ENCODE data around the gene TIPARP.
"Not testable (repeated sequence)": the region's sequence is repeated elsewhere in the genome, so short reads cannot be mapped to it uniquely, and the experiment has no call there.

TIPARP gene

DNA sequence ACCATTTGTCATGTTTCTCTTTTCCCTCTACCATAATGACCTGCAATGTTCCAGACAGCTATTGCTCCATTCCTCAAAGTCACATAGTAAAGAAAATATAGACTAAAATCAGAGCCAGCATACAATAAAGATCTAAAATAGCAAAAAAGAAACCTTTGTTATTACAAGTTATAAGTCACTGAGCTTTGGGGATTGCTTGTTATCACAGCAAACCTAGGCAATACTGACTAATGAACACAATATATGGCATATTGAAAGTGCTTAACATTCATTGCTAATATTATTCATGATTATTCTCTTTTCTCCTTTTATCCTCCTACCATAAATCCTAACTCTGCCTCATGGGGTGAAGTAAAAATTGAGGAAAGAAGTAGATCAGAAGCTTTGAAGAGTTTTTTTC is 27.4 kb upstream of the TIPARP start:
- no peak for DNase-seq (ENCODE audit: low read depth in 3 of 3)

DNA sequence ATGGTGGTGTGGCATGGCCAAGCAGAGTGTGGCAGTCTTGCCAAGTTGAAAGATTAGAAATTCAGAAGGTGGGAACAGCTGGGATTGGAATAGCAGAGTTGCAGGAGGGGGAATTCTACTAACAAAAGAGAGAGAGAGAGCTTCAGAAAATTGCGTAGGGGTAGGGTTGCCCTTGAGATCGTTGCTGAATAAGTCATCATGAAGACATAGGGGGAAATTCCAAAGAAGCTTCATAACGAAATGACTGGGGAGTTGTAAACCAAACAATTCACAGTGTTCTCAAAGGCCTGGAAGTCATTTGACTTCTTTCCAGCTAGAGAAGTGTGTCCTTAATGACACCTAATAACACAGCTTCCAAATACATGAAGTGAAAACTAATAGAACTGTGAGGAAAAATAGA is 26.3 kb upstream of the TIPARP start:
- DNase-seq (ENCODE audit: low read depth in 3 of 3): no peak

DNA sequence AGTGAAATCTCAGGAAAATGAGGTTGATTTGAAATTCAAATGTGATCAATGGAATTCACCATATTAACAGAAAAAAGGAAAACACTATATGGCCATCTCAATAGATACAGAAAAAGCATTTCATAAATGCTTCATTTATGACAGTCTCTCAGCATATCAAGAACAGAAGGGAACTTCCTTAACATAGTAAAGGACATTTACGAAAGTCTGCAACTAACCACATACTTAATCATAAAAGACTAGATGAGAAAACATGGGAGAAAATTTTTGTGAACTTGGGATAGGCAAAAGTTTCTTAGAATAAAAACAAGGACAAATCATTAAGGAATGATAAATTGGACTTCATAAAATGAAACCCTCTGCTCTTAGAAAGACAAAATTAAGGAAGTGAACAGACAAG is 24.7 kb upstream of the TIPARP start:
- DNase-seq (ENCODE audit: low read depth in 3 of 3): no peak

DNA sequence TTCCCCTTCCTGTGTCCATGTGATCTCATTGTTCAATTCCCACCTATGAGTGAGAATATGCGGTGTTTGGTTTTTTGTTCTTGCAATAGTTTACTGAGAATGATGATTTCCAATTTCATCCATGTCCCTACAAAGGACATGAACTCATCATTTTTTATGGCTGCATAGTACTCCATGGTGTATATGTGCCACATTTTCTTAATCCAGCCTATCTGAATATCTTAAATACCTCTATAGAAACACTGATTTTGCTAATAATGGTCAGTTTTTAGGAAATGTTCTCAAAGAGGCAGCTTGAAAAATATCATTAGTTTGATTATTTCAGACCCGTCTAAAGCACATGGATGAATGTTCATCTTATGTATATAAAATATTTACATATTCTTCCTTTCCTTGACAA is 21.7 kb upstream of the TIPARP start:
- DNase-seq (ENCODE audit: low read depth in 3 of 3): not testable (repeated sequence)

DNA sequence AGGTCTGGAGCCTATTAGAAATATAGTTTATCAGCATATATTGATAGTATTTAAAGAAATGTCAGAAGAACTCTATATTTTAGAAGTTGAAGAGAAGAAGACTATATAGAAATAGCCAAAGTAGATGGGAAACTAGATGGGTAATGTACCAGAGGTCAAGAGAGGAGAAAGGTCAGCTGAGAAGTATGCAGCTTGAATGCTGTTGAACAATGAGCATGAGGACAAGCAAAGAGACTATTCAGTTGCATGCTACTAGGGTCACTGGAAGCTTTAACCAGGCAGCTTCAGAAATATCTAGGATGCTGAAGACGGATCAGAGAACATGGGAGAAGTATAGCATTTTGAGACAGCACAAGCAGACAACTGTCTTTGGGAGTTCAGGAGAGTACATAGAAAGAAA is 19.6 kb upstream of the TIPARP start:
- DNase-seq (ENCODE audit: low read depth in 3 of 3): no peak

DNA sequence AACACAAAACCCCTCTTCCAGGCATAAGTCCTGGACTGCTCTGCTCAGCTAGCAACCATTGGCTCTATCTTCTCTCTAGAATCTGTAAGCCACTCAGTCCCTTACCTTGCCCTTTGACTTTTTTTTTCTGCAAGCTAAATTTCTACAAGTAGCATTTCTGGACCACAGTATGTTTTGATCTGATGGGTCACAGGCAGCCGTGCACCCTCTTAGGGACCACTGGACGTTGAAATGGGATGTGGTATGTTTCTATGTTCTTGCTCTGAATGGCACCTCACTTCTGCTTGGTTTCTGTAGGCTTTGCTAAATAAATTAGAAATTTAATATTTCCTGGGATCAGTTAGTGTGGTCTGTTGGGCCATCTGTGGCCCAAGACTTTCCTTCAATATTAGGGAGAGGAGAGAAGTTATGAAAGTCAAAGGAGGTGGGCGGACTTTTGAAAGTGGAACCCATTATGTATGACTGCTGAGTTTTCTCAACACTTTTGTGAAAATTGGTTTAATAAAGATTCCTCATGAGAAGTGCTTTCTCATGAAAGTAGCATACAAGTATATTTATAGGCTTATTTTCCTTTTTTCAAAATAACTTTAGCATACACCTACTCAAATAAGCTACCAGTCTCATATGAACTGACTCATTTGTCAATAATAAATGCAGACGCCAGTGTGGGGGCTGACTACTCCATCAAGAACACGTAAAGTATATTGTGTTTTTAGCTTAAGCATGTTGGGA is 18.4 kb upstream of the TIPARP start:
- DNase-seq (ENCODE audit: low read depth in 3 of 3): no peak

DNA sequence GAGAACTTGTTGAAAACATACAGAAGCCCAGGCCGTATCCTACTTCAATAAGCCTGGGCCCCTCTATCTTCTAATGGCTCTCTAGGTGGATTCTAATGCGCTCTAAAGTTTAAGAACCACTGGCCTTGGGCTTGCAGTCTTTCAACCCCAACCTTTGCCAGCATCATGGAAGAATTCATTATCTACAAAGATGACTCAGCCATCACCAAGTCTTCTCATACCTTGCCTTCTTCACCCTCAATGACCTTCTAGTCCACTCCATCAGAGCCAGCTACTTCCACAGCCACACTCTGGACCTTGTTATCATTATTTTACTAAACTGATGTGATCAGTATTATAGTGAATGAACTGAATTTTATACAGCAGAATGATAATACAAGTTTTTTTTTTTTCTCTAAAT is 16.9 kb upstream of the TIPARP start:
- DNase-seq (ENCODE audit: low read depth in 3 of 3): no peak

DNA sequence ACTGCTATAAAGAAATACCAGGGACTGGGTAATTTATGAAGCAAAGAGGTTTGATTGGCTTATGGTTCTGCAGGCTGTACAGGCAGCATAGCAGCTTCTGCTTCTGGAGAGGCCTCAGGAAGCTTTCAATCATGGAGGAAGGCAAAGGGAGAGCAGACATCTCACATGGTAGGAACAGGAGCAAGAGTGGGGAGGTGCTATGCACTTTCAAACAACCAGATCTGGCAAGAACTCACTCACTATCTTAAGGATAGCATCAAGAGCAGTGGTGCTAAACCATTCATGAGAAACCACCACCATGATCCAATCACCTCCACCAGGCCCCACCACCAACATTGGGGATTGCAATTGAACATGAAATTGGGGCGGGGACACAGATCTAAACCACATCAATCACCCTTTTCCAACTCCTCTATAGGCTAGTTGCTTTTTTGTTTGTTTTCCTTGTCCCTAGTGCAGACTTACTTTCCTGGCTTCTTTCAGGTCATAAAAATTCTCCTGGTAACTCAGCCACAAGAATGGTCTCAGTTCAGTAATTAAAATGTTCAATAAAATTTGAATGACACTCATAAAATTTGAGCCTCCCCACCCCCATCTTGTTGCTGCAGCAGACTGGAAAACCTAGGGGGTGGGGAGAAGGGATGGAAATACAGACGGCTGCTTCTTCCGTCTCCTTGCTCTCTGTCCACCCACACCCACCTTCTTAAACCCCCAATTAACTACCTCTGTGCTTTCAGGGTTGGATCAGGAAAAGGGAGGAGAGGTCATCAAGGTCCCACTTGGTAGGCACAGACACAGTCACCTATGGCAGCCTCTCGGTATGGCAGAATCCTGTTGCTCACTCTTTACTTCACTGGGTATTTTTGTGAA is 16.3 kb upstream of the TIPARP start:
- DNase-seq (ENCODE audit: low read depth in 3 of 3): no peak

DNA sequence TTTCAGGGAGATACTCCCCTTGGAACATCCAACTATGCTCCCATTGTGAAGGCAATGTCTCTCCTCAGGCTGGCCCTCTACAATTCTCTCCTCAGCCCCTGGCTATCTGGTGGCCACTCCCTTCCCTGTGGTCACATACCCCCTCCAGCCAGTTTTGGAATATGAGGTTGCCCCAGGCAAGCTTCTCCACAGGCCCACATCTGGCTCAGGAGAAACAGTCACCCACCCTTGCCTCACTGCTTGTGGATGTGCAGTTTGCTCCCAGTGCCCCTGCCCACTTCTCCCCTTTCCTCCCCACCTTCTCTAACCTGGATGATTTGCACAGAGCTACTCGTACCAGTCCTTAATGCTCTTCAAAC is 15.7 kb upstream of the TIPARP start:
- DNase-seq (ENCODE audit: low read depth in 3 of 3): no peak

DNA sequence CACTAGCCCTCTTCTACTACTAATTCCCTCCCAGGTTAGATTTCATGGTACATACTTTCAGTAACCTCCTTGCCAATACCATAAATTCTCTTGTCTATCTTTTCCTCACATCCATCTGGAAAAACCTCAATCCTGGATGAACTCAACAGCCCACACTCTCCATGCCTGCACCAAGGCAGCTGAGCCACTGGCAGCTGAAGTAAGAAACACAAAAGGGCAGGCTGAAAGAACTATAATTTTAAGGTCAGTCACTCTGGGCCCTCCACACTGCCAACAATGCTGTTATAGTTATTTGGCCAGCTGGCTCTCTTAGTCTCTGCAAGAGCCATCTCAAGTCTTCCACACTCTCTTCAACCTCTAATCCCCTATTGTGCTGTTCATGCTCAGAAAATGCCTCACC is 15.1 kb upstream of the TIPARP start:
- no peak for DNase-seq (ENCODE audit: low read depth in 3 of 3)

DNA sequence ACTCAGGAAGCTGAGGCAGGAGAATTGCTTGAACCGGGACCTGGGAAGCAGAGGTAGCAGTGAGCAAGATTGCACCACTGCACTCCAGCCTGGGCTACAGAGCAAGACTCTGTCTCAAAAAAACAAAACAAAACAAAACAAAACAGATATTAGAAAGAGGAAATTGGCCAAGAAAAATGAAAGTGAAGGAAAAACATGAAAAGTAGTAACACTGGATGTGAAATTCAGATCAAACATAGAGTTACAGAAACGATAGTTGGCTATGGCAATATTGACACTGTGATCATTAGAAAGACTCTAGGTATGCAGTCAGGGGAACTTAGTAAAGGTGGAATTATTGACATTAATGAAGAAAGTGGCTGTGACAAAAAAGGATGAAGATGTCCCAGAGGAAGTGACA is 13.2 kb upstream of the TIPARP start:
- DNase-seq (ENCODE audit: low read depth in 3 of 3): no peak

DNA sequence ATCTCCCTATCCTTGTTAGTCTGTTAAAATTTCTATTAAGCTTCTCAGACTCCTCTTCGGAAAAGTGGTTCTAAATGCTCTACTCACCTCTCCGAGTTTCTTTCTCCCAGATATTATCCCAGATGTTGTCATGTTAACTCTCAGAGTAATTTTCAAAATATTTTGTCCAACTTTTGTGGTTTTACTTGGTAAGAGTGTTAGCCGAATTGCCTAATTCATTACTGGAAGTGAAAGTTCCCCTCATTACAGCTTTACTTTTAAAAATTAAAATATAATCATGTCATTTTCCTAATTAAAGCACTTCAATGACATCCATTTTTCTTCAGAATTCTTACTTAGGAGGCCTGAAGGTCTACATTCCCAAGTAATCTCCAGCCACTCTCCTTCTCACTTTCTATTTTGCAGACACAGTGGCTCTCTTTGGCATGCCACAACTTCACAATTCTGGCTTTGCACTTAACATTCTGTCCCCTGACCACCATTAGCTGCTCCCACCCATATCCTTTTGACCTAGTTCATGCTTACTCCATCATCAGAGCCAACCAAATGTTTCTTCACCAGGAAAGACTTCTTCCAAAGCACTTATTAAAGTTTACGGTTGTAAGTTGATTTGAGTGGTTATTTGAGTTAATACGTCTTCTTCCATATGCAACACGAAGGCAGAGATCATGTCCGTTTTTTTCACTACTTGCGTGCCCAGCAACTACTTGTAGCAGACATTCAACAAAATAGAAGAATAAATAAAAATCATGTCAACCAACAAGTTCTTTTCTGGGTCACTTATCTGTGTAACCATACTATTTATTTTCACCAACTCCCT is 10.2 kb upstream of the TIPARP start:
- no peak for DNase-seq (ENCODE audit: low read depth in 3 of 3)

DNA sequence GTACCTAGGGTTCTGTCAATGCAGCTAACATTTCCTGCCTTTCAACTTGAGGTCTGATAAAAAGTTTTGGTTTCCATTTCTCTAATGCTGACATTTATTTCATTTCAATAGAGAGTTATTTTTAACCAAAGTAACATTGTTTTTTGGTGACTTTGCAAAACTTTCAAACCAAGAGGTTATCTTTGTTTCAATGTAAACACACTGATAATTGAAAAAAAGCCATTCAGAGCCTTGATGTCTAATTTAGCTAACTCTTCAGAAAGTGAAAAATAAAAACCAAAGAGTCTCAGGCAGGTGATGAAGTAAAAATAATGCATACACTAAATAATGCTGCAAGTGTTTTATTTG is 9.6 kb upstream of the TIPARP start:
- DNase-seq (ENCODE audit: low read depth in 3 of 3): no peak

DNA sequence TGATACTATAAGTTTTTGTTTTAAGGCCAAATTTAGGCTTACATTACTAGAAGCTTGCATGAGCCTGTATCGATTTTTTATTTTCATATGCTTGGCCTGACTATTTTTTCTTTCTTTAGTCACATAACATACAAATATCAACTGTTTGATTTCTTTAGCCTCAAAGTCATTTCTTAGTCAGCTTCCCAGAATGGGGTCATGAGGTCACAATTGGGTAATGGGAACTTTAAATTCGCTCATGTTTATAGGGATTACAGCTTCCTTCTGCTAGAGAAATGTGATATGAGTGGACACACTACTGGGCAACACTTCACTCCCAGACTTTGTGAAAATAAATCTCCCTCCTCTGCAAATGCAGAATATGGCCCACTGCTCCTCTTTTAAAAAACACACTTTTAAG is 9.1 kb upstream of the TIPARP start:
- DNase-seq (ENCODE audit: low read depth in 3 of 3): no peak

DNA sequence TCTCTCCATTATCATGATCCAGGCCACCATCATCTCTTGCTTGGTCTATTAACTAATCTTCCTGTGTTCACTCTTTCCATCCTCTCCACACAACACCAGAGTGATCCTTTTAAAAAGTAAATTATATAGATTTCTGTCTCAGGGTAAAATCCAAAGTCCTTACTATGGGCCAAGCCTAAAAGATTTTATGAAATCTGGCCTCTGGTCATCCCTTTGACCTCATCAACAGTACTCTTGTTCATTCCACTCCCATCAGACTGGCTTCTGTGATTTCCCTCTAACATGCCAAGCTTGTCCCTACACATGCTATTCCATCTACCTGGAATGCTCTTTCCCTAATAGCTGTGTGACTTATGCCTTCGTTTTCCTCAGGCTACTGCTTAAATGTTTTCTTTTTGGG is 8.3 kb upstream of the TIPARP start:
- DNase-seq (ENCODE audit: low read depth in 3 of 3): no peak

DNA sequence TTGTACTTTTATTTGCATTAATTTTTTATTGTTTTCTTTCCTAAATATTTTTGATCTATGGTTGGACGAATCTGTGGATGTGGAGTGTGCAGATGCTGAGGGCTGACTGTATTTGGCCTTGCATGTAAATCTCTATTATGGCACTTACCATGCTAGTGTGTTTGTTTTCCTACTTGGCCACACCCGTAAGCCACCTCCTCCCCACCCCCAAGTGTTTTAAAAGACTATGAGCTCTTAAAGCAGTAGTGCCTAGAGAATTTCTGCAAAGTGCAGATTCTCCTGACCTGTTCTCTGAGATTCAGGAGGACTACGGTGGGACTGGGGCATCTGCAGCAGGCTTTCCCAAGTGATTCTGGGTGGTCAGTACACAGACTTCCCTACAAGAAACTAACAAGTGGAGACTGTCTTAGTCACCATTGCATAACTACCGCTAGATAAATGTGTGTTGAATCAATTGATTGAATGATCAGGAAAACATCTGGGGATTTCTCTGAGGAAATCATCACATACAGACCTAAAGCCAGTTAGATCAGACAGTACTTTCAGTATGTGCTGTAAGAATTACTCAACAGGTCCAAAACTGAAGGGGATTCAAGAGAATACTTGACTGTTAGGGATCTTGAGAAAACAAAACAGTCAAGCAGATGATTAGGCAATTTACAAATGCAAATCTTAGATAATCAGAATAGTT is 6.2 kb upstream of the TIPARP start:
- DNase-seq (ENCODE audit: low read depth in 3 of 3): no peak

DNA sequence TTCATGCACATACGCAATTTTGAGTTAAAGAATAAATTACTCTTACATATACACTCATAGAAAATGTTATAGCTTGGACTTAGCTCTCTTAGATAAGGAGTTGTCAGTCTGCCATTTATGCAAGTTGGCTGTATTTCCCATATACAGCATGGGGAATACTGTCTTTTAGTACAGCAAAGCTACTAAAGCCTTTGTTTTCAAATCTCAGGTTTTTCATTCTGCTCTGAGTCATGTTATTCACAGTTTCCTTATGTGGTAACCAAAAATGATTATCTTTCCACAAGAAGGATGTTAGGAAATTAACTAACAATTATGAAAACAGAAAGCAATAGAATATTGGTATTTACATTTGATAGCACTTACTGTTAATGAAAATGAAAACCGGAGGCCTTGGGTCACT is 4.3 kb upstream of the TIPARP start:
- no peak for DNase-seq (ENCODE audit: low read depth in 3 of 3)

DNA sequence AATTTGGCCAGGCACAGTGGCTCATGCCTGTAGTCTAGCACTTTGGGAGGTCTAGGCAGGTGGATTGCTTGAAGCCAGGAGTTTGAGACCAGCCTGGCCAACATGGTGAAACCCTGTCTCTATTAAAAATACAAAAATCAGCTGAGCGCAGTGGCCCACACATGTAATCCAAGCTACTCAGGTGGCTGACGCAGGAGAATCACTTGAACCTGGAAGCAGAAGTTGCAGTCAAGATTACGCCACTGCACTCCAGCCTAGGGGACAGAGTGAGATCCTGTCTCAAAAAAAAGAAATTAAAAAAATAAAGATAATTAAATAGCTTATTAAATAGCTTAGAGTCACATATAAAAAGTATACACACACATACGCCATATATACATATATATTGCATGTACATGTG is 3.7 kb upstream of the TIPARP start:
- no peak for DNase-seq (ENCODE audit: low read depth in 3 of 3)

DNA sequence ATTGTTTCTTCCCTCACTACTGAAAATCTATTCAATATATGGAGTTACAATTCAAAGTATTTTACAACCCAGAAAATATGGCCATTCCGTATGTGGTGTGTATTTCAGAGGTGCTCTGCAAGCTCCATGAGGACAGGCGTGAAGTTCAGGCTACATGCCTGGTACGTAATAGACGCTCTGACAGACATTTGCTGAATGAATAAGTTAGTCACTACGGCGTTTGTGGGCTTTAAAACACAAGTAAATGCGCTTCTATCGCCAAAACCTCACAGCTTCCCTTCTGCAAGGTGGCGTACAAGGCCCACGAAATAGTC is 701 bp upstream of the TIPARP start:
- DNase-seq (ENCODE audit: low read depth in 3 of 3): no peak

DNA sequence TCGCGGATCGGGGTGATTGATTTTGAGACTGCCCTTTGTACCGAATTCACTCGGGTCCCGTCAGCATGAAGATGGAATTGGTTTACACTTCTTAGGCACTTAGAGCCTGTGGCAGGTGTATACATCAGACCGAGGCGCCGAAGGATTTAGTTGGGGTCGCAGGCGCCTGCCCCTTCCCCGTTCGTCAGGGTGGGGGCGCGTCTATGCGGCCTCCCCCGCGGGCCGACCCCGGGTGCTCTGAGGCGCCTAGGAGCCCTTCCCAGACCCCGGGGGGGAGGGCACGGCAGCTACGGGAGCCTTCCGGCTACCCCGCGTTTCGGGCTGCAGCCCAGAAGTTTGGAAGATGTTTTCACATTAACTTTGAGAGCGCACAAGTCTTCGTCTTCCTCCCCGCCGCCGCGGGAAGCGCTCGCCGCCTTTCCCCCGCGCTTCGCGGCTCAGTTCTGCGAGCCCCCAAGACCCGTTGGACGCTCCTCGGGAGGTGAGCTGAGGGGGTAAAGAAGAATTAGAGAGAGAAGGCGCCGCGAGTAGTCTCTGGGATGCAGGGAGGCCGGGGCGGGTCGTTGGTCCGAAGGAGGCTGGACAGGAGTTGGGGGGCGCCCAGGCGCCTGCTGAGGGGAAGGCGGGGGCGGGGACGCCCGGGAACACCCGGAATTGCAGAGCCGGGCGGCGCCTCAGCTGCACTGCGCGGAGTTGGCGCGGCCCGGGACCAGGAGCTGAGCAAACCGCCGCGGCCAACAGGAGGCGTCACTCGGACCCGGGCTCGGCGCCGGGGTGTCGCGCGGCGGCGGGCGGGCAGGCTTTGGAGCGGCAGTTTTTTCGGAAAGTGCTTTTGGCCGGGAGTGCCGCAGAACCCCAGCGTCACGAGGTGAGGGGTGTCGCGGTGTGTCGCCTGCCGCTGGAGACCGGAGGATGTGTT is 780 bp downstream of the TIPARP start:
- DNase-seq (ENCODE audit: low read depth in 3 of 3): peak in 2 of 3 donors; percentile 7 to 33
